ENCODE results near the gene BIVM.
A peak's percentile ranks its signal among the peaks of the same experiment; 100 is the strongest.

BIVM gene

DNA sequence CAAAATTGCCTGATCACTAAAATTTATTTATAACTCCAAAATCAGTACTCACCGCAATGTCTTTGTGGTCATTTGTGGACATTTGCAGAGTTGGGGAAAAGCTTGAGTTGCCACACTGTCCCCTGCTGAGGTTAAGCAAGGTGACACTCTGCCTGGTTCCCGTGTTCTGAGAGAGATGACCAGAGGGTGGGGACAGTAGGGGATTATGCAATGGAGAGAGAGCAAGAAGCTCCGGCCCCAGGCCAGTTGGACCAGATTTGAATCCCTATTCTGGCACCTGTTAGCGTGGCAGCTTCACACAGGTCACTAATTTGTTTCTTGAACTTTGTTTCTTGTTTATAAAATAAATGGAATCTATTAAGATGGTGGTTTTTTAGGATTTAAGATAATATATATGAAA lies 64.7 kb downstream of the BIVM start:
- TF ChIP-seq, protein P1, sequence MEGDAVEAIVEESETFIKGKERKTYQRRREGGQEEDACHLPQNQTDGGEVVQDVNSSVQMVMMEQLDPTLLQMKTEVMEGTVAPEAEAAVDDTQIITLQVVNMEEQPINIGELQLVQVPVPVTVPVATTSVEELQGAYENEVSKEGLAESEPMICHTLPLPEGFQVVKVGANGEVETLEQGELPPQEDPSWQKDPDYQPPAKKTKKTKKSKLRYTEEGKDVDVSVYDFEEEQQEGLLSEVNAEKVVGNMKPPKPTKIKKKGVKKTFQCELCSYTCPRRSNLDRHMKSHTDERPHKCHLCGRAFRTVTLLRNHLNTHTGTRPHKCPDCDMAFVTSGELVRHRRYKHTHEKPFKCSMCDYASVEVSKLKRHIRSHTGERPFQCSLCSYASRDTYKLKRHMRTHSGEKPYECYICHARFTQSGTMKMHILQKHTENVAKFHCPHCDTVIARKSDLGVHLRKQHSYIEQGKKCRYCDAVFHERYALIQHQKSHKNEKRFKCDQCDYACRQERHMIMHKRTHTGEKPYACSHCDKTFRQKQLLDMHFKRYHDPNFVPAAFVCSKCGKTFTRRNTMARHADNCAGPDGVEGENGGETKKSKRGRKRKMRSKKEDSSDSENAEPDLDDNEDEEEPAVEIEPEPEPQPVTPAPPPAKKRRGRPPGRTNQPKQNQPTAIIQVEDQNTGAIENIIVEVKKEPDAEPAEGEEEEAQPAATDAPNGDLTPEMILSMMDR (IDR thresholded peaks at IDR 0.05; ENCODE audit: low read depth, low read length): no peak
- H3K4me3 ChIP-seq (replicated peaks in 1 of 2; ENCODE audit: low read depth in 2 of 2, low read length in 2 of 2): no peak overlapping the region

DNA sequence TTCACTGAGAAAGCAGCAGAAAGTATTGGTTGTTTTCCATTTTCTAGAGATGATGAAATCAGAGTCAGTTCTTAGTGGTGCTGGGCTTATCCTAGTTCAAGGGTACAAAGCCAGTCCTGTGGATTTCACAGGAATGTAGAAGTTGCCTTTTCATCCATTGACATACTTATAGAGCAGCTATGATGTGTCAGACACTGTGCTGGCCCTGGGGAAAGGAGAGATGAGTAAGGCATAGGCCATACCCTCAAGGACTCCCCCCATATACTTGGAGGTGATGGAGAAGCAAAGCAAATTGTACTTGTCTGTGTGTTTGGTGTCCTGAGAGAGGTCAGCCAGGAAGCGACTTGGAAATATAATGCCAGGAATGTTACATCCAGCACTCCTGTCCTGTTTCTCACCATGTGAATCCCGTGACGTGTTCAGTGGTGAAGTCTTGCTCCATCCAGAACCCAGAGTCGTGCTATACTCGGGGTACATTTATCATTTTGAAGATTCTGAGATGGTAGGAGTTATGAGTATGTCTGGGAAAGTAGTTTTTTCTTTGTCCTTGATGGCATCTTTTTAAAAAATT lies 69.5 kb downstream of the BIVM start:
- peak in 1 of 2 donors; percentile 37 for DNase-seq (ENCODE audit: low read depth in 2 of 2)
- no peak overlapping the region for H3K4me3 ChIP-seq (replicated peaks in 1 of 2; ENCODE audit: low read depth in 2 of 2, low read length in 2 of 2)
- TF ChIP-seq, protein P1 (IDR thresholded peaks at IDR 0.05; ENCODE audit: low read depth, low read length): no peak

More for the DNA sequence above, 64.7 kb downstream of the BIVM start:
- DNase-seq (ENCODE audit: low read depth in 2 of 2): no peak

DNA sequence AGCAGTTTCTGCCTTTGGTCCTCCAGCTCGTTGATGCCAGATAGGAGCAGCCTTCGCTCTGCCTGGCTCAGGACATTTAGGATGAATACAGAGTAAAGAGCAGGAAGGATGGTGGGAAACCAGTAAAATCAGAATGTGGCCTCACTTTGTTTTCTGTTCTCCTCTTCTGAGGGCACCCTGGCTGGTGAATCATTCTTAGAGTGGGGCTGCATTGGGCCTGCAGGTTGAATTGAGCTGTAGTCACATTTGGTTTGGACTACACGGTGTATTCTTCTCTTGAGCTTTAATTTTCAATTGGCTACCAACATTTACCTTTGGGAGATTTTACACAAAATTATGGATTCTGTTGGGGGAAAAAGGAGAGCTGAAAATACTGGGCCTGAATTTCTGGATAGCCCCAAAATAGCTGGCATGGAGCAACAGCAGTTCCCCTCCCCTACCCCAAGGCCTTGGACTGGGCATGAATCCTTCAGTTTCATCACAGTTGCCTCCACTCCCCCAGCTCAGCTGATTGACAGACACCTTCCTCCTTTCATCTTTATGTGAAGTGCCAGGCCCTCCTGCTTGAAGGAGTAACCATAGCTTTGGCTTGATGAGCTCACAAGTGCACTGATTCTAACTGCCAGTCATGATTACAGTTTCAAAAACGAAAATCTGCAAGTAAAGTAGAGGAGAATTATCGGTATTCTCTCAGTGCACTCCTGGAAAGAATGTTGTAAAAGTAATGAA lies 71.2 kb downstream of the BIVM start:
- TF ChIP-seq, protein P1 (IDR thresholded peaks at IDR 0.05; ENCODE audit: low read depth, low read length): no peak
- H3K4me3 ChIP-seq (replicated peaks in 1 of 2; ENCODE audit: low read depth in 2 of 2, low read length in 2 of 2): no peak overlapping the region
- DNase-seq (ENCODE audit: low read depth in 2 of 2): no peak

DNA sequence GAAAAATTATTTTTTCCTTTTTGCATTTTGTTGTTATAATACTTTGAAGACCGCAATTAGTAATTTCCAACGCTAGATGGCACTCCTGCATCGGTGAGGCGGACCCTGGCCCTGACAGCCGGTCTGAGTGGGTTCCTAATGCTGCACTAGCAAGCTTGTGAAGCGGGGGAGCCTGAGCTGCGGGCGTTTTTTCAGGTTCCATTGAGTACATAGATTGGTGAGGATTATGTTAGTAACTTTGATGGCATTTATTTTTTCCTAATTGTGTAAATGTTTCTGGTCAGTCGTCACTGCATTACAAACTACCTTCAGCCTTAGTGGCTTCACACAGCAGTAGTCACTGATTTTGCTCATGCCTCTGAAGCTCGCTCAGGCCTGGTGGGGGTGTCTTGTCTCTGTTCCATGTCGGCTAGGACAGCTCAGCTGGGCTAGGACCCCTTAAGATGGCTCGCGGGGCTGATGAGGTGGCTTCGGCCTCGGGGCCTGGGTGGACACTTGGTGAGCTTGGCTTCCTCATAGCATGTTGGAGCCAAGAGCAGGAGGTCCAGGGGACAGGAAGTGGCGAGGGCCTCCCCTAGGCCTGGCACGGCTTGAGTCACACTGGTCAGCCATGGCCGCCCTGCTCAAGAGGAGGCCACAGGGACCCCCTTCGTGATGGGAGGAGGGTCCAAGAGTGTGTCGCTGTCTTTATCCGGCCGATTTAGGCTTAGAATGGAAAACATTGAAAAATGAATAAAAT lies 71.9 kb downstream of the BIVM start:
- peak; percentile 72 to 73 for DNase-seq (ENCODE audit: low read depth in 2 of 2)
- no peak overlapping the region for H3K4me3 ChIP-seq (replicated peaks in 1 of 2; ENCODE audit: low read depth in 2 of 2, low read length in 2 of 2)
- TF ChIP-seq, protein P1 (IDR thresholded peaks at IDR 0.05; ENCODE audit: low read depth, low read length): peak; percentile 77

DNA sequence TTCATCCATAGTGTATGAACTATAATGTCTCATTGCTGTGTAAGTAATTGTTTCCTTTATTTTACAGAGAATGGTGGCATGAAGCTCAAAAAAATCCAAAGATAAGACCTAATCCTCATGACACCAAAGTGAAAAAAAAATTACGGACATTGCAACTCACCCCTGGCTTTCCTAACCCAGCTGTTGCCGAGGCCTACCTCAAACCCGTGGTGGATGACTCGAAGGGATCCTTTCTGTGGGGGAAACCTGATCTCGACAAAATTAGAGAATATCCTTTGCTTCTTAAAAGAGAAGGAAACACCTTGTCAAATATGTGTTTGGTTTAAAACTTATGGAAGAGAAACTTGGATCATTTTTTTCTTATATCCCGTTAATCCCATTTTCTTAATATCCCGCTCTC lies 73.2 kb downstream of the BIVM start:
- TF ChIP-seq, protein P1 (IDR thresholded peaks at IDR 0.05; ENCODE audit: low read depth, low read length): no peak
- no peak for DNase-seq (ENCODE audit: low read depth in 2 of 2)
- no peak overlapping the region for H3K4me3 ChIP-seq (replicated peaks in 1 of 2; ENCODE audit: low read depth in 2 of 2, low read length in 2 of 2)

DNA sequence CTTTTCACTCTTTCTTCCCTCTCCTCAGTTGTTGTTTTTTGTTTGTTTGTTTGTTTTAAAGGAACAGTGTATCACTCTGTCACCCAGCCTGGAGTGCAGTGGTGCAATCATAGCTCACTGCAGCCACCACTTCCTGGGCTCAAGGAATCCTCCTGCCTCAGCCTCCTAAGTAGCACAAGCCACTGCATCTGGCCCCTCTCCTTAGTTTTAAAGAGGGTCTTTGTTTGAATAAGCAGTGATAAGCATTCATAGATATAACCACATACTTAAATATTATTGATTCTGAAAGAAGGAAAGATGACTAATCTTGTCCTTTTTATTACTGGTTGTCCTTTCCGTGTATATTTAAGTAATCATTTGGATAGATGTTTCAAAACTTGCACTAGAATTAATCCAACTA lies 73.6 kb downstream of the BIVM start:
- DNase-seq (ENCODE audit: low read depth in 2 of 2): no peak

More for the DNA sequence above, 73.6 kb downstream of the BIVM start:
- TF ChIP-seq, protein P1 (IDR thresholded peaks at IDR 0.05; ENCODE audit: low read depth, low read length): no peak
- H3K4me3 ChIP-seq (replicated peaks in 1 of 2; ENCODE audit: low read depth in 2 of 2, low read length in 2 of 2): no peak overlapping the region
